Measurements from ENCODE around the gene MEGF9.

DNA sequence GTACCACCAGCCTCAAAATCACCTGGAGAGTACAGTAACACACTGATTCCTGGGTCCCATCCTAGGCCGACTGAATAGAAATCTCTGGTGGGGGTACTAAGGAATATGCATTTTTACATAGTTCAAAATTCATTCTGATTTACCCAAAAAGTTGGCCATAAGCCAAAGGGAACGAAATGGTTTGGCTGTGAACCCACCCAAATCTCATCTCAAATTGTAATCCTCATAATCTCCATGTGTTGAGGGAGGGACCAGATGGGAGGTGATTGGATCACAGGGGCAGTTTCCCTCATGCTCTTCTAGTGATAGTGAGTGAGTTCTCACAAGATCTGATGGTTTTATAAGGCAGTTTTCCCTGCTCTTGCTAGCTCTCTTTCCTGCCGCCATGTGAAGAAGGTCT lies 31.1 kb downstream of the MEGF9 start:
- TF ChIP-seq EZH2 (IDR thresholded peaks at IDR 0.05; ENCODE audit: borderline replicate concordance, insufficient read depth, low read depth, low read length, poor library complexity, severe bottlenecking), result no peak
- TF ChIP-seq, protein P1, sequence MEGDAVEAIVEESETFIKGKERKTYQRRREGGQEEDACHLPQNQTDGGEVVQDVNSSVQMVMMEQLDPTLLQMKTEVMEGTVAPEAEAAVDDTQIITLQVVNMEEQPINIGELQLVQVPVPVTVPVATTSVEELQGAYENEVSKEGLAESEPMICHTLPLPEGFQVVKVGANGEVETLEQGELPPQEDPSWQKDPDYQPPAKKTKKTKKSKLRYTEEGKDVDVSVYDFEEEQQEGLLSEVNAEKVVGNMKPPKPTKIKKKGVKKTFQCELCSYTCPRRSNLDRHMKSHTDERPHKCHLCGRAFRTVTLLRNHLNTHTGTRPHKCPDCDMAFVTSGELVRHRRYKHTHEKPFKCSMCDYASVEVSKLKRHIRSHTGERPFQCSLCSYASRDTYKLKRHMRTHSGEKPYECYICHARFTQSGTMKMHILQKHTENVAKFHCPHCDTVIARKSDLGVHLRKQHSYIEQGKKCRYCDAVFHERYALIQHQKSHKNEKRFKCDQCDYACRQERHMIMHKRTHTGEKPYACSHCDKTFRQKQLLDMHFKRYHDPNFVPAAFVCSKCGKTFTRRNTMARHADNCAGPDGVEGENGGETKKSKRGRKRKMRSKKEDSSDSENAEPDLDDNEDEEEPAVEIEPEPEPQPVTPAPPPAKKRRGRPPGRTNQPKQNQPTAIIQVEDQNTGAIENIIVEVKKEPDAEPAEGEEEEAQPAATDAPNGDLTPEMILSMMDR (IDR thresholded peaks at IDR 0.05), result no peak
